Measurements from ENCODE around the gene ENPP5.

- TF ChIP-seq CTCF (IDR thresholded peaks at IDR 0.05; ENCODE audit: low read depth, low read length) (no peak), MYC (IDR thresholded peaks at IDR 0.05; ENCODE audit: low read depth, low read length) (no peak), POLR2A (IDR thresholded peaks at IDR 0.05; ENCODE audit: extremely low read depth, insufficient read length) (no peak)
- TF ChIP-seq, protein P1, sequence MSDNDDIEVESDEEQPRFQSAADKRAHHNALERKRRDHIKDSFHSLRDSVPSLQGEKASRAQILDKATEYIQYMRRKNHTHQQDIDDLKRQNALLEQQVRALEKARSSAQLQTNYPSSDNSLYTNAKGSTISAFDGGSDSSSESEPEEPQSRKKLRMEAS (IDR thresholded peaks at IDR 0.05; ENCODE audit: low read depth, low read length), result no peak
These were observed 39.5 kb upstream of the ENPP5 start for GRCh38 chr6:46210294-46210693.
